Measurements from ENCODE around the gene KRTAP10-12. TPM values are rescaled to one million over a fixed set of nuclear protein-coding genes. Genes with fewer than 3 reads are reported as not detected.

The KRTAP10-12 gene
- polyA plus RNA-seq, 1 donor from 2014 or later: not detected

DNA sequence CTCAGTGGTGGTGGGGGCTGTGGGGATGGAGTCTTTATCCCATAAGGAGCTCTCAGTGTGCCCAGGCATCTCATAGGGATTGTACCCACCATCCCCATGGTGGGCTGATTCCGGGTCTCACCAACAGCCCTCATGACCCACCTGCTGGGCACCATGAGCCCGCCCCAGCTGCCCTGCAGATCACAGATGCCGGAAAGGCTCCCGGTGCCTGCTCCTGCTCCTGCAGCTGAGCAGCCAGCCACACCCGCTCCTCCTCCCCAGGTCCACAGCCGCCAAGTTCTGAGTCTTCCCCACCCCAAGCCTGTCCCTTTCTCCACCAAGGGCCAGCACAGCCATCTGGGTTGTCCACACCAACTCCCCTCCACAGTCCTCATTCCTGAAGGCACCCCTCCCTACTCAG lies 29.9 kb downstream of the KRTAP10-12 start:
- H3K4me2 ChIP-seq (ENCODE audit: low read length): no peak overlapping the region
- no peaks in the 10 kb centered on the region for H3K27me3 ChIP-seq (ENCODE audit: insufficient read depth, low read depth, low read length)
- no peaks in the 10 kb centered on the region for H4K20me1 ChIP-seq (ENCODE audit: insufficient read depth)
- no peaks in the 10 kb centered on the region for H3F3A ChIP-seq (ENCODE audit: insufficient read depth, low read length, poor library complexity, severe bottlenecking)
- no peak overlapping the region for H3K9ac ChIP-seq (ENCODE audit: low read length)
- H3K4me3 ChIP-seq (ENCODE audit: low read length): no peak overlapping the region
- no peaks in the 10 kb centered on the region for H3K79me2 ChIP-seq (replicated peaks; ENCODE audit: insufficient read depth, low read length)
- no peak overlapping the region for H2AFZ ChIP-seq (ENCODE audit: low read depth, low read length)
- H3K27ac ChIP-seq (ENCODE audit: low read length): no peak overlapping the region
- TF ChIP-seq, protein P1, sequence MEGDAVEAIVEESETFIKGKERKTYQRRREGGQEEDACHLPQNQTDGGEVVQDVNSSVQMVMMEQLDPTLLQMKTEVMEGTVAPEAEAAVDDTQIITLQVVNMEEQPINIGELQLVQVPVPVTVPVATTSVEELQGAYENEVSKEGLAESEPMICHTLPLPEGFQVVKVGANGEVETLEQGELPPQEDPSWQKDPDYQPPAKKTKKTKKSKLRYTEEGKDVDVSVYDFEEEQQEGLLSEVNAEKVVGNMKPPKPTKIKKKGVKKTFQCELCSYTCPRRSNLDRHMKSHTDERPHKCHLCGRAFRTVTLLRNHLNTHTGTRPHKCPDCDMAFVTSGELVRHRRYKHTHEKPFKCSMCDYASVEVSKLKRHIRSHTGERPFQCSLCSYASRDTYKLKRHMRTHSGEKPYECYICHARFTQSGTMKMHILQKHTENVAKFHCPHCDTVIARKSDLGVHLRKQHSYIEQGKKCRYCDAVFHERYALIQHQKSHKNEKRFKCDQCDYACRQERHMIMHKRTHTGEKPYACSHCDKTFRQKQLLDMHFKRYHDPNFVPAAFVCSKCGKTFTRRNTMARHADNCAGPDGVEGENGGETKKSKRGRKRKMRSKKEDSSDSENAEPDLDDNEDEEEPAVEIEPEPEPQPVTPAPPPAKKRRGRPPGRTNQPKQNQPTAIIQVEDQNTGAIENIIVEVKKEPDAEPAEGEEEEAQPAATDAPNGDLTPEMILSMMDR (IDR thresholded peaks at IDR 0.05; ENCODE audit: poor library complexity, severe bottlenecking): no peak
- no peak for TF ChIP-seq RAD21 (conservative IDR thresholded peaks at IDR 0.05)
- TF ChIP-seq EP300 (conservative IDR thresholded peaks at IDR 0.05; ENCODE audit: poor library complexity, severe bottlenecking): no peak
- no peak for TF ChIP-seq EZH2 (IDR thresholded peaks at IDR 0.05; ENCODE audit: borderline replicate concordance, insufficient read depth, low read length, poor library complexity, severe bottlenecking)
- no peak for TF ChIP-seq POLR2AphosphoS5 (IDR thresholded peaks at IDR 0.05)
- no peak for TF ChIP-seq TAF1 (IDR thresholded peaks at IDR 0.05; ENCODE audit: low read depth)
- no peak for TF ChIP-seq MXI1 (conservative IDR thresholded peaks at IDR 0.05; ENCODE audit: poor library complexity, severe bottlenecking)
- TF ChIP-seq, protein P2, sequence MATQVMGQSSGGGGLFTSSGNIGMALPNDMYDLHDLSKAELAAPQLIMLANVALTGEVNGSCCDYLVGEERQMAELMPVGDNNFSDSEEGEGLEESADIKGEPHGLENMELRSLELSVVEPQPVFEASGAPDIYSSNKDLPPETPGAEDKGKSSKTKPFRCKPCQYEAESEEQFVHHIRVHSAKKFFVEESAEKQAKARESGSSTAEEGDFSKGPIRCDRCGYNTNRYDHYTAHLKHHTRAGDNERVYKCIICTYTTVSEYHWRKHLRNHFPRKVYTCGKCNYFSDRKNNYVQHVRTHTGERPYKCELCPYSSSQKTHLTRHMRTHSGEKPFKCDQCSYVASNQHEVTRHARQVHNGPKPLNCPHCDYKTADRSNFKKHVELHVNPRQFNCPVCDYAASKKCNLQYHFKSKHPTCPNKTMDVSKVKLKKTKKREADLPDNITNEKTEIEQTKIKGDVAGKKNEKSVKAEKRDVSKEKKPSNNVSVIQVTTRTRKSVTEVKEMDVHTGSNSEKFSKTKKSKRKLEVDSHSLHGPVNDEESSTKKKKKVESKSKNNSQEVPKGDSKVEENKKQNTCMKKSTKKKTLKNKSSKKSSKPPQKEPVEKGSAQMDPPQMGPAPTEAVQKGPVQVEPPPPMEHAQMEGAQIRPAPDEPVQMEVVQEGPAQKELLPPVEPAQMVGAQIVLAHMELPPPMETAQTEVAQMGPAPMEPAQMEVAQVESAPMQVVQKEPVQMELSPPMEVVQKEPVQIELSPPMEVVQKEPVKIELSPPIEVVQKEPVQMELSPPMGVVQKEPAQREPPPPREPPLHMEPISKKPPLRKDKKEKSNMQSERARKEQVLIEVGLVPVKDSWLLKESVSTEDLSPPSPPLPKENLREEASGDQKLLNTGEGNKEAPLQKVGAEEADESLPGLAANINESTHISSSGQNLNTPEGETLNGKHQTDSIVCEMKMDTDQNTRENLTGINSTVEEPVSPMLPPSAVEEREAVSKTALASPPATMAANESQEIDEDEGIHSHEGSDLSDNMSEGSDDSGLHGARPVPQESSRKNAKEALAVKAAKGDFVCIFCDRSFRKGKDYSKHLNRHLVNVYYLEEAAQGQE (IDR thresholded peaks at IDR 0.05; ENCODE audit: borderline replicate concordance): no peak
- TF ChIP-seq SMC3 (conservative IDR thresholded peaks at IDR 0.05; ENCODE audit: poor library complexity): no peak
- H3K36me3 ChIP-seq (ENCODE audit: insufficient read depth, low read length): no peaks in the 10 kb centered on the region
- no peaks in the 10 kb centered on the region for H3K9me3 ChIP-seq (ENCODE audit: low read length)
- H3K9me2 ChIP-seq (ENCODE audit: insufficient read depth, low read length): no peaks in the 10 kb centered on the region

DNA sequence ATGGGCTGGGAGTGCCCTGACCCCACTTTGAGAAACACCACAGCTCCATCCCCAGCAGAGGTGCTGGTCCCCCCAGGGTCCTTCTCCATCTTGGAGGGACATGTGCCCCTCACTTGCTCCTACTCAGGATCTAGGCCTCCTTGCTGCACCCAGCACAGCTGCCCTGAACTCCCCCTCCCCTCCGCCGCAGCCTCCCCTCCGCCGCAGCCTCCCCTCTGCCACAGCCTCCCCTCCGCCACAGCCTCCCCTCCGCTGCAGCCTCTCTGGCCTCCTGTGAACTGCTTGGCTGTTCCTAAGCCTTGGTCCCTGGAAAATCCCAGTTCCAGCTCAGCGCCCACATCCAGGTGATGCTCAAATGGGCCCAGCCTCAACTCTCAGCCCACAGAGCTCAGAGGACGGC lies 30.3 kb downstream of the KRTAP10-12 start:
- TF ChIP-seq POLR2AphosphoS5 (IDR thresholded peaks at IDR 0.05) (no peak), TAF1 (IDR thresholded peaks at IDR 0.05; ENCODE audit: low read depth) (no peak), MXI1 (conservative IDR thresholded peaks at IDR 0.05; ENCODE audit: poor library complexity, severe bottlenecking) (no peak), SMC3 (conservative IDR thresholded peaks at IDR 0.05; ENCODE audit: poor library complexity) (no peak), EP300 (conservative IDR thresholded peaks at IDR 0.05; ENCODE audit: poor library complexity, severe bottlenecking) (no peak), RAD21 (conservative IDR thresholded peaks at IDR 0.05) (no peak), EZH2 (IDR thresholded peaks at IDR 0.05; ENCODE audit: borderline replicate concordance, insufficient read depth, low read length, poor library complexity, severe bottlenecking) (no peak)
- TF ChIP-seq, protein P1 (IDR thresholded peaks at IDR 0.05; ENCODE audit: poor library complexity, severe bottlenecking): no peak
- TF ChIP-seq, protein P2 (IDR thresholded peaks at IDR 0.05; ENCODE audit: borderline replicate concordance): no peak
- no peak overlapping the region for H3K4me3 ChIP-seq (ENCODE audit: low read length)
- H3K27me3 ChIP-seq (ENCODE audit: insufficient read depth, low read depth, low read length): no peaks in the 10 kb centered on the region
- no peaks in the 10 kb centered on the region for H4K20me1 ChIP-seq (ENCODE audit: insufficient read depth)
- H3K79me2 ChIP-seq (replicated peaks; ENCODE audit: insufficient read depth, low read length): no peaks in the 10 kb centered on the region
- H3K36me3 ChIP-seq (ENCODE audit: insufficient read depth, low read length): no peaks in the 10 kb centered on the region
- H3K9me2 ChIP-seq (ENCODE audit: insufficient read depth, low read length): no peaks in the 10 kb centered on the region
- H3K9ac ChIP-seq (ENCODE audit: low read length): no peak overlapping the region
- H3F3A ChIP-seq (ENCODE audit: insufficient read depth, low read length, poor library complexity, severe bottlenecking): no peaks in the 10 kb centered on the region
- no peak overlapping the region for H3K4me2 ChIP-seq (ENCODE audit: low read length)
- H3K27ac ChIP-seq (ENCODE audit: low read length): no peak overlapping the region
- H3K9me3 ChIP-seq (ENCODE audit: low read length): no peaks in the 10 kb centered on the region
- H2AFZ ChIP-seq (ENCODE audit: low read depth, low read length): no peak overlapping the region

Measured in neural cell (in vitro differentiated cells).